Smooth muscle cell (in vitro differentiated cells): Measurements from ENCODE around the gene MFAP4. TPM values are rescaled to one million over a fixed set of nuclear protein-coding genes. Genes with fewer than 3 reads are reported as not detected.

Experiments used
- DNase-seq: peaks from one replicate; lab custom pipeline; 2025; ENCODE audit not compliant: unreplicated experiment; lab: John Stamatoyannopoulos, UW
- H2AFZ ChIP-seq: fragments of 200-600 bp; sonication (generic); 2 replicates; pipeline ENCODE4 v1.6.0; 2016; ENCODE audit warnings: antibody characterized with exemption, low read depth, mild to moderate bottlenecking
- H3F3A ChIP-seq: fragments of 200-600 bp; sonication (generic); 2 replicates; pipeline ENCODE4 v1.6.0; 2017; ENCODE audit warnings: antibody characterized with exemption, low read depth
- H3K27ac ChIP-seq: fragments of 200-600 bp; sonication (generic); 2 replicates; pipeline ENCODE4 v1.5.1; 2016; ENCODE audit warnings: low read depth, mild to moderate bottlenecking
- H3K27me3 ChIP-seq: fragments of 200-600 bp; sonication (generic); 2 replicates; pipeline ENCODE4 v1.6.1; 2016; ENCODE audit warnings: low read depth, mild to moderate bottlenecking
- H3K36me3 ChIP-seq: fragments of 200-600 bp; sonication (generic); 2 replicates; pipeline ENCODE4 v1.5.1; 2016; ENCODE audit warnings: low read depth
- H3K4me1 ChIP-seq: fragments of 200-600 bp; sonication (generic); 2 replicates; pipeline ENCODE4 v1.5.1; 2016; ENCODE audit warnings: low read depth
- H3K4me2 ChIP-seq: fragments of 200-600 bp; sonication (generic); 2 replicates; pipeline ENCODE4 v1.6.0; 2016; ENCODE audit warnings: mild to moderate bottlenecking
- H3K4me3 ChIP-seq: fragments of 200-600 bp; sonication (generic); 2 replicates; pipeline ENCODE4 v1.5.1; 2016; ENCODE audit warnings: mild to moderate bottlenecking
- H3K79me2 ChIP-seq: fragments of 200-600 bp; sonication (generic); 2 replicates; pipeline ENCODE4 v1.6.0; 2016; ENCODE audit warnings: low read depth, mild to moderate bottlenecking
- H3K9ac ChIP-seq: fragments of 200-600 bp; sonication (generic); 2 replicates; pipeline ENCODE4 v1.6.0; 2016; ENCODE audit warnings: low read depth
- H3K9me3 ChIP-seq: fragments of 200-600 bp; sonication (generic); replicated peaks from 2 replicates; pipeline ENCODE4 v1.5.1; 2016; ENCODE audit warnings: low read depth
- H4K20me1 ChIP-seq: fragments of 200-600 bp; sonication (generic); 2 replicates; pipeline ENCODE4 v1.6.0; 2016; ENCODE audit warnings: low read depth
- WGBS: methylation state at CpG from one replicate; pipeline ENCODE4 v1.1.7; 2016; ENCODE audit warnings: low lambda C conversion rate; 5-methylcytosine and 5-hydroxymethylcytosine counted together
- polyA plus RNA-seq: library from polyadenylated mRNA; unstranded; fragments of >200 nt; fragmentation: Nextera tagmentation; extraction: Ambion mirVana; gene quantifications from 2 replicates; pipeline ENCODE4 v1.2.1, GENCODE V29; 2016
- total RNA-seq: library from RNA; depleted of rRNA; stranded (reverse); fragments of >200 nt; gene quantifications from 2 replicates; pipeline ENCODE4 v1.2.3, GENCODE V29; 2014
- TF ChIP-seq, protein P1 (sequence below): fragments of 200-600 bp; sonication (generic); IDR thresholded peaks from 2 replicates; pipeline ENCODE4 v1.5.1; 2017; ENCODE audit warnings: borderline replicate concordance, mild to moderate bottlenecking, antibody characterized with exemption; ENCODE audit not compliant: insufficient read depth, poor library complexity, severe bottlenecking

MFAP4 gene
- total and polyA plus RNA-seq, 2 experiments from 2014 or later: 580 to 1,738 TPM

DNA sequence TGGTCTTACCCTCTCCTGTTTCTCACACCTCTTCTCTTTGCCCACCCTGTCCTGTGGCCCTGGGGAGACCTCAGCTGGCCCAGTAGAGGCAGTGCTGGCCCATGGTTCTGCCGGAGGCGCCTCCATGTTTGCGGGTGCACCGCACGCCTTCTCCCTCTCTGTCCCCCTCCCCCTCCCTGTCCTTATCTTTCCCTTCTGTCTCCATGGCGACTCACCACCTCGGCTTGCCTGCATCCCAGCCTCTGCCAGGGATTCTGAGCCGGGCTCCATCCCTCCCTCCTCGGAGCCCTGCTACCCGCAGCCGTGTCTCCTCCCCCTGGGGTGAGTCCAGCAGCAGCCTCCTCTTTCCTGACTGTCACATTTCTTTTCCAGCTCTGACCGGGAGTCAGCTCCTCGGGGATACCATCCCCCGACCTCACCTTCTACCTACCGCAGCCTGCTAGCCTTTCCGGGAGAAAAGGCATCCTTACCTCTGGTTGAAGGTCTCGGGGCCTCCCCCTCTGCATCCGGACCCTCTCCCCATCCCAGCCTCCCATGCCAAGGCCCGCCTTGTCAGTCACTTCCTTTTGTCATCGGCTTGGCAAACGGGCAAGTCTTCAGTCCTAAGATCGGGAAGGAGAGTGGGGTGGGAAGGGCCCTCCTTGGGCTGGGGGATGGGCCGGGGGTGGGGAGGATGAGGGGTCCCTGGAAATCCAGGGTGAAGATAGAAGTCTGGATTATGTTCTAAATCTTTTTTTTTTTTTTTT lies 24.1 kb upstream of the MFAP4 start, which contains the start of gene RNF112:
TSS of gene RNF112 (plus strand) at position 358 of the 746 bp plus-strand sequence. CDS start at position 535, 177 bp downstream.
- Histone ChIP-seq H3K4me2 (peak within 1 kb of the TSS; percentile 67), H4K20me1 (no peaks in the 10 kb centered on the region)
- WGBS: 56% methylated on average over 23 of the region's 23 CpGs

DNA sequence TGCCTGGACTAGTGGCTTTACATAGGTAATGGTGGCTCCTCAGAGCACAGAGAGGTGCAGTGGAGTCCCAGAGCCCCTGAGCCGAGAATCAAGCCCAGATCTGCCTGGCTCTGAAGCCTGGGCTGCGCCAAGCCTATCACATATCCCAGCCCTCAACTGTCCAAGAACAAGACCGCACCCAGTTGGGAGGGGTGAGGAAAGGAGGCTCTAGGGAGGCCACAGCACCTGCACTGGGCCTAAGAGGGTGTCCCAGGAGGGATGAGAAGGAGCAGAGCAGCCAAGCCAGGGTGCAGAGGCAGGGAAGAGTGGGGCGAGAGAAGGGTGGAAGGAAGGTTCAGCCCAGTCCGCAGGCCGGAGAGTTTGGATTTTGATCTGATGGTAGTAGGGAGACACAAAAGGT lies 23.1 kb upstream of the MFAP4 start:
- Histone ChIP-seq H4K20me1 (no peaks in the 10 kb centered on the region), H3K9me3 (no peaks in the 10 kb centered on the region), H3K4me3 (no peak overlapping the region), H3K4me2 (no peak overlapping the region), H3K4me1 (peaks cover 10% of the 10 kb centered on the region), H2AFZ (no peak overlapping the region), H3F3A (peaks cover 9% of the 10 kb centered on the region), H3K36me3 (no peaks in the 10 kb centered on the region), H3K79me2 (no peaks in the 10 kb centered on the region), H3K27ac (peak overlapping the region; percentile 32), H3K9ac (no peak overlapping the region), H3K27me3 (no peaks in the 10 kb centered on the region)
- no peak for DNase-seq
- WGBS: 94% methylated on average over 6 of the region's 6 CpGs
- TF ChIP-seq, protein P1, sequence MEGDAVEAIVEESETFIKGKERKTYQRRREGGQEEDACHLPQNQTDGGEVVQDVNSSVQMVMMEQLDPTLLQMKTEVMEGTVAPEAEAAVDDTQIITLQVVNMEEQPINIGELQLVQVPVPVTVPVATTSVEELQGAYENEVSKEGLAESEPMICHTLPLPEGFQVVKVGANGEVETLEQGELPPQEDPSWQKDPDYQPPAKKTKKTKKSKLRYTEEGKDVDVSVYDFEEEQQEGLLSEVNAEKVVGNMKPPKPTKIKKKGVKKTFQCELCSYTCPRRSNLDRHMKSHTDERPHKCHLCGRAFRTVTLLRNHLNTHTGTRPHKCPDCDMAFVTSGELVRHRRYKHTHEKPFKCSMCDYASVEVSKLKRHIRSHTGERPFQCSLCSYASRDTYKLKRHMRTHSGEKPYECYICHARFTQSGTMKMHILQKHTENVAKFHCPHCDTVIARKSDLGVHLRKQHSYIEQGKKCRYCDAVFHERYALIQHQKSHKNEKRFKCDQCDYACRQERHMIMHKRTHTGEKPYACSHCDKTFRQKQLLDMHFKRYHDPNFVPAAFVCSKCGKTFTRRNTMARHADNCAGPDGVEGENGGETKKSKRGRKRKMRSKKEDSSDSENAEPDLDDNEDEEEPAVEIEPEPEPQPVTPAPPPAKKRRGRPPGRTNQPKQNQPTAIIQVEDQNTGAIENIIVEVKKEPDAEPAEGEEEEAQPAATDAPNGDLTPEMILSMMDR: no peak

More for the DNA sequence above, 24.1 kb upstream of the MFAP4 start, which contains the start of gene RNF112:
- no peak within 1 kb of the TSS for H3K4me3 ChIP-seq
- no peaks in the 10 kb centered on the region for H3K36me3 ChIP-seq
- no peak within 1 kb of the TSS for H3K9ac ChIP-seq
- H2AFZ ChIP-seq: no peak within 1 kb of the TSS
- no peak for DNase-seq
- TF ChIP-seq, protein P1: no peak
- no peaks in the 10 kb centered on the region for H3K9me3 ChIP-seq
- peaks cover 10% of the 10 kb centered on the region for H3K4me1 ChIP-seq
- peak within 1 kb of the TSS; percentile 32 for H3K27ac ChIP-seq
- no peaks in the 10 kb centered on the region for H3K79me2 ChIP-seq
- no peaks in the 10 kb centered on the region for H3K27me3 ChIP-seq
- peaks cover 9% of the 10 kb centered on the region for H3F3A ChIP-seq

DNA sequence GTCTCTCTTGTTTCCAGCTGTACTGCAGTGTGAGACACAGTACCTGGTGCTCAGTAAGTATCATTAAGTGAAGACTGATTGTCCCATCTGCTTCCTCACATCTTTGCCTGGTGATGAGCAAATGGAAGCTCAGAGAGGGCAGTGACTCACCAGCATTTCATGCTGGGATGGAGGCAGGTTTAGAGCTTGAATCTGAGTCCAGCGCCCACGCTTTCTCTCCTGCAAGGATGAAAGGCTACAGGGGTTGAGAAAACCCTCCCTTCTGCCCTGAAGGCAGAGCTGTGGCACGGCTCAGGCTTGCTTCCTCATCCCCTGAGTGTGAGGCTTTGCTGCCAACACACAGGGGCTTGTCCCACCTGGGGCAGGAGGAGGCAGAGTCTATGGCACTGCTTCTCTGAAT lies 22.5 kb upstream of the MFAP4 start:
- DNase-seq: no peak
- Histone ChIP-seq H3K4me3 (no peak overlapping the region), H3K79me2 (no peaks in the 10 kb centered on the region), H3F3A (peaks cover 9% of the 10 kb centered on the region), H3K27me3 (no peaks in the 10 kb centered on the region), H3K9ac (no peak overlapping the region), H4K20me1 (no peaks in the 10 kb centered on the region), H3K4me2 (peak overlapping the region; percentile 4), H3K4me1 (peaks cover 10% of the 10 kb centered on the region), H3K27ac (peak overlapping the region; percentile 50), H3K36me3 (no peaks in the 10 kb centered on the region), H3K9me3 (no peaks in the 10 kb centered on the region), H2AFZ (no peak overlapping the region)
- TF ChIP-seq, protein P1: no peak
- WGBS: 21% methylated on average over 3 of the region's 3 CpGs
